Pancreas (tissue), 10 donors: ENCODE data around the gene DFFA. TPM values are rescaled to one million over a fixed set of nuclear protein-coding genes. Genes with fewer than 3 reads are reported as not detected.
"Not testable (repeated sequence)": the region's sequence is repeated elsewhere in the genome, so short reads cannot be mapped to it uniquely, and the experiment has no call there.

Experiments used
- ATAC-seq, 4 donors: fragments of 200-7000 bp; cut with Tn5 transposase; one replicate each; pipeline versions ENCODE4 v1.8.0 to v1.9.1; 2020; ENCODE audit warnings: mild to moderate bottlenecking in 4 of 4, moderate library complexity in 4 of 4
- DNase-seq, 6 donors: peaks; one replicate each; pipeline ENCODE4 v3.0.0-alpha.2; 2020
- FAIRE-seq: peaks from 2 replicates; lab custom pipeline; 2012; peaks lifted over from hg19 to GRCh38; lab: Jason Lieb, UNC
- H3K27ac ChIP-seq, 4 donors: fragments of 200-600 bp; sonication (generic); 1 replicate in 3 of 4; 2 replicates in 1 of 4; pipeline versions ENCODE4 v1.5.0 to v1.8.0; 2020
- H3K27me3 ChIP-seq, 4 donors: fragments of 200-600 bp; one replicate each; pipeline ENCODE4 v1.8.0; 2021
- H3K36me3 ChIP-seq, 3 donors: fragments of 200-600 bp; sonication (generic) in 1 of 3; one replicate each; pipeline versions ENCODE4 v1.5.0 to v1.8.0; 2020 to 2021
- H3K4me1 ChIP-seq, 3 donors: fragments of 200-600 bp; one replicate each; pipeline ENCODE4 v1.8.0; 2021
- H3K4me3 ChIP-seq, 4 donors: fragments of 200-600 bp; sonication (generic) in 2 of 4; one replicate each; pipeline versions ENCODE4 v1.5.0 to v1.8.0; 2020 to 2021
- H3K9me3 ChIP-seq, 4 donors: fragments of 200-600 bp; one replicate each; pipeline ENCODE4 v1.8.0; 2021
- CTCF ChIP-seq, 4 donors: fragments of 200-600 bp; sonication (generic) in 3 of 4; IDR thresholded peaks; one replicate each; pipeline versions ENCODE4 v1.5.0 to v1.8.0; 2021; ENCODE audit warnings: antibody characterized with exemption in 4 of 4
- WGBS, 2 donors: extraction: QIAGEN DNeasy Blood & Tissue Kit; methylation state at CpG; one replicate each; pipeline ENCODE4 v1.1.7; 2013; 5-methylcytosine and 5-hydroxymethylcytosine counted together
- intact Hi-C, 3 donors: fragments of 100-400 bp; cut with DNase I; formaldehyde crosslinking; loops; one replicate each; pipeline versions ENCODE4 v1.11.1 to v1.14.2; 2022
- polyA plus RNA-seq, 2 donors: library from polyadenylated mRNA; stranded (reverse); fragments of 200-250 nt; gene quantifications; one replicate each; pipeline ENCODE4 v1.2.3, GENCODE V29; 2013
- total RNA-seq, 6 donors: library from RNA; stranded (reverse); fragmentation: NEBNext Ultra II Directional in 4 of 6; extraction: Animal tissue kit (Norgen Biotek cat#: 25700) in 4 of 6; gene quantifications; one replicate each; pipeline versions ENCODE4 v1.2.1 to v1.2.4, GENCODE V29; 2021 to 2023
- donor health status: healthy with polysubstance abuse.
- donor health status: DM: no; HTN: no; CAD: no; lungs with moderate emphysema.
- donor health status: DM: no; HTN: no; CAD: no.
- donor health status: control.
- donor health status: control.
- donor health status: Bipolar disorder and iron deficiency.
- donor health status: DM: yes; HTN: yes; CAD: no.
- donor health status: DM: no; HTN: no; CAD: no.
- donor health status: DM: no; HTN: no; CAD: no.
- donor health status: DM: yes; HTN: yes; CAD: no.

DFFA gene
- total and polyA plus RNA-seq, 8 donors, result 6.9 to 17.4 (median 14.4) TPM

GRCh38 chr1:10431070-10431730 is 41.1 kb downstream of the DFFA start:
- ATAC-seq, result peak in 2 of 4 donors; percentile 0 to 1
- FAIRE-seq, result no peak

DNA sequence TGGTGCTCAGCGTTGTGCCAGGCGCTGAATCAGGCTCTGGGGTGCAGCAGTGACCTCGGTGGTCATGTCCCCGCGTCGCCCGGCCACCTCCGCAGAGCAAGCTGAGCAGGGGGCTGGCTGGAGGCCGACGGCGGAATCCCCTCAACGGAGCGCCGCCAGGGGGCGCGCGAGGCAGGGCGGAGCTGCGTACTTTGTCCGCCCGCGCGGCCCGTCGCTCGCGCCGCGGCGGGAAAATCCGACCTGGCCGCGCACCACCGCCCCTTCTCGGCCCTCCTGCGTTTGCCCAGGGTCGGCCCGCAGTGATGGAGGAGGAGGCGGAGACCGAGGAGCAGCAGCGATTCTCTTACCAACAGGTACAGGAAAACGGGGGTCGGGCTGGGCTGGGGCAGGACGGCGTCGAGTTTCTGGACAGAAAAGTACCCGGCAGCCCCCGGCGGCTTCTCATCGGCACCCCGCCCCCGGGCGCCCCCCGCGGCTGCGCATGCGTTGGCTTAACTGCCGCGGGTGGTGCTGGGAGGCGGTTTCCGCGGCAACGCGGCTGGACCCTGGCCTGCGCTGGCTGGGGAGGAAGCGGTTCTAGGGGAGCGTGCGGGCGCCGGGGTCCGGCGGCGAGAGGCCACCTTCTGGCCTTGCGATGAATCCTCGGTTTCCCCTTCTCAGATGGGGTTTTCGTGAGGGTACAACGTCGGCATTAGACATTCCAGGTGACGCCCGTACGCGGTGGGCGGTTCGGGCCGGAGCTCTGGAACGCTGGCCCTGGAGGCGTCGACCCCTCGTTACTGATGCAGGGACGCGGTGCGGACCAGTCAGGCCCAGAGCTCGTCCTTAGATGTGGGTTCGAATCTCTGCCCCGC is 41.9 kb downstream of the DFFA start, which contains the start of gene CENPS:
Gene CENPS (plus strand): TSS at position 218 of the 854 bp plus-strand sequence. CDS start 85 bp downstream, at position 303.
- intact Hi-C loops, result loop anchor here in 1 of 3 donors (5.0 kb wide), 1 partner anchor 62 kb away; no protein-coding TSS in a partner anchor
- peak; percentile 93 to 98 (median 97) for TF ChIP-seq CTCF (IDR thresholded peaks at IDR 0.05)
- DNase-seq, result peak; percentile 88 to 98 (median 94)
- Histone ChIP-seq H3K36me3 (no peaks in the 10 kb centered on the region), H3K4me3 (peak within 1 kb of the TSS; percentile 49 to 83 (median 59)), H3K27ac (peak within 1 kb of the TSS in 1 of 4 donors; percentile 30), H3K9me3 (no peaks in the 10 kb centered on the region), H3K4me1 (peaks cover 0 to 5% (median 5%) of the 10 kb centered on the region in 3 donors), H3K27me3 (no peaks in the 10 kb centered on the region)
- peak; percentile 95 to 98 (median 98) for ATAC-seq
- WGBS, 2 donors, result 0% methylated on average over 60 to 95 of the region's 95 CpGs
- FAIRE-seq, result no peak

More at GRCh38 chr1:10431070-10431730, 41.1 kb downstream of the DFFA start:
- H3K9me3 ChIP-seq, result no peaks in the 10 kb centered on the region
- H3K4me1 ChIP-seq, result peaks cover 0 to 5% (median 5%) of the 10 kb centered on the region in 3 donors
- H3K27me3 ChIP-seq, result no peaks in the 10 kb centered on the region
- H3K4me3 ChIP-seq, result peak overlapping the region; percentile 49 to 83 (median 59)
- intact Hi-C loops, result loop anchor here in 1 of 3 donors (5.0 kb wide), 1 partner anchor 61 kb away; no protein-coding TSS in a partner anchor
- H3K27ac ChIP-seq, result no peak overlapping the region
- no peak for TF ChIP-seq CTCF (IDR thresholded peaks at IDR 0.05)
- no peaks in the 10 kb centered on the region for H3K36me3 ChIP-seq
- WGBS, 2 donors, result 15 to 16% methylated on average over 30 of the region's 30 CpGs
- no peak for DNase-seq

- no peaks in the 10 kb centered on the region for H3K27me3 ChIP-seq
- peak overlapping the region in 1 of 4 donors; percentile 30 for H3K27ac ChIP-seq
- no peaks in the 10 kb centered on the region for H3K36me3 ChIP-seq
- FAIRE-seq, result no peak
- peak overlapping the region; percentile 49 to 83 (median 59) for H3K4me3 ChIP-seq
- peak in 1 of 4 donors; percentile 1 for ATAC-seq
- no peak for DNase-seq
- H3K9me3 ChIP-seq, result no peaks in the 10 kb centered on the region
- 13 to 14% methylated on average over 16 of the region's 16 CpGs for WGBS, 2 donors
- peaks cover 0 to 5% (median 5%) of the 10 kb centered on the region in 3 donors for H3K4me1 ChIP-seq
- intact Hi-C loops, result loop anchor here in 2 of 3 donors (5.0 kb wide), 2 partner anchors 53 to 62 kb away; no protein-coding TSS in a partner anchor
- no peak for TF ChIP-seq CTCF (IDR thresholded peaks at IDR 0.05)
Measured at GRCh38 chr1:10429868-10430215, 42.5 kb downstream of the DFFA start.

DNA sequence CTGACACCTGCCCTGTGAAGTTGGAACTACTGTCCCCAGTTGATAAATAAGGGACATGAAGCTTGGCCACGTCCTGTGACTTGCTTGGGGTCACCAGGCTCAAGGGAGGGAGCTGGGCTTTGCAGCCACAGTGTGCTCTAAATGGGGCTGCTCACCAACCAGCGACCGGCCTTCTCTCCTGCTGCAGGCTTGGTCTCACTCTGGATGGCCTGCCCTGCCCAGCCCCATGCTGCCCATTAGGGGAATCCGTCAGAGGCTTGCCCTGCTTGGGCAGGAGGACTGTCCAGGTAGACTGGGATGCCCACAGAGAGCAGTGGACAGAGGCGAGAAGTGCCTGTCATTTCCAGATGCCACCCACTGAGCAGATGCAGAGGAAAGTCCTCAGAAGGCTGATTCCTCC is 43.3 kb downstream of the DFFA start:
- ATAC-seq, result no peak
- Histone ChIP-seq H3K4me3 (no peak overlapping the region), H3K9me3 (no peaks in the 10 kb centered on the region), H3K27me3 (no peaks in the 10 kb centered on the region), H3K36me3 (no peaks in the 10 kb centered on the region), H3K4me1 (peaks cover 0 to 5% (median 5%) of the 10 kb centered on the region in 3 donors), H3K27ac (no peak overlapping the region)
- FAIRE-seq, result no peak
- no peak for DNase-seq
- 63 to 81% methylated on average over 5 of the region's 5 CpGs for WGBS, 2 donors
- intact Hi-C loops, result loop anchor here in 2 of 3 donors (5.0 kb wide), 1 partner anchor 52 kb away; no protein-coding TSS in a partner anchor
- no peak for TF ChIP-seq CTCF (IDR thresholded peaks at IDR 0.05)

GRCh38 chr1:10426535-10426848 is 45.8 kb downstream of the DFFA start:
- H3K4me1 ChIP-seq, H3K36me3 ChIP-seq, FAIRE-seq, DNase-seq, ATAC-seq, H3K4me3 ChIP-seq, H3K27me3 ChIP-seq, H3K27ac ChIP-seq, H3K9me3 ChIP-seq: not testable (repeated sequence)
- intact Hi-C loops, result loop anchor here in 2 of 3 donors (5.0 kb wide), 1 partner anchor 49 kb away; no protein-coding TSS in a partner anchor
- 90 to 95% methylated on average over 3 to 20 of the region's 21 CpGs for WGBS, 2 donors

DNA sequence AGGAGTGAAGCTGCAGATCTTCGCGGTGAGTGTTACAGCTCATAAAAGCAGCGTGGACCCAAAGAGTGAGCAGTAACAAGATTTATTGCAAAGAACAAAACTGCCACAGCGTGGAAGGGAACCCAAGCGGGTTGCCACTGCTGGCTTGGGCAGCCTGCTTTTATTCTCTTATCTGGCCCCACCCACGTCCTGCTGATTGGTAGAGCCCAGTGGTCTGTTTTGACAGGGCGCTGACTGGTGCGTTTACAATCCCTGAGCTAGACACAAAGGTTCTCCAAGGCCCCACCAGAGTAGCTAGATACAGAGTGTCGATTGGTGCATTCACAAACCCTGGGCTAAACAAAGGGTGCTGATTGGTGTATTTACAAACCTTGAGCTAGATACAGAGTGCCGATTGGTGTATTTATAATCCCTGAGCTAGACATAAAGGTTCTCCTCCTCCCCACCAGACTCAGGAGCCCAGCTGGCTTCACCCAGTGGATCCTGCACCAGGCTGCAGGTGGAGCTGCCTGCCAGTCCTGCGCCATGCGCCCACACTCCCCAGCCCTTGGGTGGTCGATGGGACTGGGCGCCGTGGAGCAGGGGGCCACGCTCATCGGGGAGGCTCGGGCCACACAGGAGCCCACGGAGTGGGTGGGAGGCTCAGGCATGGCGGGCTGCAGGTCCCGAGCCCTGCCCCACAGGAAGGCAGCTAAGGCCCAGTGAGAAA is 46.3 kb downstream of the DFFA start:
- H3K4me3 ChIP-seq, H3K9me3 ChIP-seq, H3K4me1 ChIP-seq, H3K36me3 ChIP-seq, ATAC-seq, DNase-seq, H3K27me3 ChIP-seq, H3K27ac ChIP-seq, FAIRE-seq: not testable (repeated sequence)
- intact Hi-C loops, result loop anchor here in 2 of 3 donors (5.0 kb wide), 1 partner anchor 49 kb away; no protein-coding TSS in a partner anchor
- 80 to 85% methylated on average over 19 to 20 of the region's 21 CpGs for WGBS, 2 donors
